Naive thymus-derived CD4-positive, alpha-beta T cell (primary cell): ENCODE results near the gene BMP7. TPM values are rescaled to one million over a fixed set of nuclear protein-coding genes. Genes with fewer than 3 reads are reported as not detected.
A peak's percentile ranks its signal among the peaks of the same experiment; 100 is the strongest.

Experiments used
- ATAC-seq: fragments of 150-1000 bp; cut with Tn5 transposase; 2 replicates; pipeline ENCODE4 v1.10.0; 2021; ENCODE audit warnings: mild to moderate bottlenecking, moderate library complexity
- CTCF ChIA-PET: fragments of 350-600 bp; sonication (Branson Sonifier 250); formaldehyde crosslinking; loops from one replicate; lab custom pipeline; 2021; ENCODE audit warnings: antibody characterized with exemption; lab: Charles Lee
- POLR2A ChIA-PET: fragments of 350-600 bp; sonication (Branson Sonifier 250); formaldehyde crosslinking; loops from one replicate; lab custom pipeline; 2021; ENCODE audit warnings: antibody characterized with exemption, inconsistent platforms; lab: Charles Lee
- DNase-seq, 9 donors: peaks; one replicate each; pipeline versions ENCODE4 v3.0.0 to v3.0.0-alpha.2; 2020 to 2022; ENCODE audit warnings: mixed read lengths in 1 of 9
- H3K27ac ChIP-seq: one replicate; pipeline ENCODE4 v1.7.0; 2013; ENCODE audit warnings: mild to moderate bottlenecking, low read depth, low read length, moderate library complexity
- H3K27me3 ChIP-seq, 2 donors: one replicate each; pipeline ENCODE4 v1.7.0; 2013; ENCODE audit warnings: low read length in 2 of 2, mild to moderate bottlenecking in 2 of 2, moderate library complexity in 2 of 2; ENCODE audit not compliant: control insufficient read depth in 2 of 2, insufficient read depth in 2 of 2
- H3K36me3 ChIP-seq, 3 experiments: 1 replicate in 2 of 3; 2 replicates in 1 of 3; pipeline ENCODE4 v1.7.0; 2013; ENCODE audit warnings: low read length in 3 of 3, mild to moderate bottlenecking in 3 of 3, moderate library complexity in 1 of 3; ENCODE audit not compliant: insufficient read depth in 3 of 3, control insufficient read depth in 2 of 3
- H3K4me1 ChIP-seq, 2 donors: one replicate each; pipeline ENCODE4 v1.7.0; 2013; ENCODE audit warnings: low read length in 2 of 2, mild to moderate bottlenecking in 2 of 2, moderate library complexity in 1 of 2; ENCODE audit not compliant: control insufficient read depth in 2 of 2, insufficient read depth in 2 of 2
- H3K4me3 ChIP-seq: 2 replicates; pipeline ENCODE4 v1.7.0; 2013; ENCODE audit warnings: mild to moderate bottlenecking, low read length
- H3K9me3 ChIP-seq, 3 experiments: 1 replicate in 2 of 3; 2 replicates in 1 of 3; pipeline ENCODE4 v1.7.0; 2013; ENCODE audit warnings: low read length in 3 of 3; ENCODE audit not compliant: control insufficient read depth in 2 of 3
- H3K27ac Mint-ChIP-seq, 9 donors: one replicate each; pipeline ENCODE4 v1.8.0; 2020 to 2022; ENCODE audit warnings: mixed read lengths in 9 of 9, mild to moderate bottlenecking in 8 of 9, moderate library complexity in 5 of 9, inconsistent platforms in 2 of 9
- H3K27me3 Mint-ChIP-seq, 5 donors: one replicate each; pipeline ENCODE4 v1.8.0; 2021 to 2022; ENCODE audit warnings: mixed read lengths in 5 of 5, mild to moderate bottlenecking in 1 of 5
- H3K36me3 Mint-ChIP-seq, 5 donors: one replicate each; pipeline ENCODE4 v1.8.0; 2020 to 2022; ENCODE audit warnings: mixed read lengths in 5 of 5, mild to moderate bottlenecking in 3 of 5, inconsistent platforms in 1 of 5
- H3K4me1 Mint-ChIP-seq, 7 donors: one replicate each; pipeline ENCODE4 v1.8.0; 2020 to 2022; ENCODE audit warnings: mixed read lengths in 7 of 7, mild to moderate bottlenecking in 3 of 7, inconsistent platforms in 1 of 7
- H3K4me3 Mint-ChIP-seq, 10 donors: one replicate each; pipeline ENCODE4 v1.8.0; 2020 to 2022; ENCODE audit warnings: mild to moderate bottlenecking in 10 of 10, mixed read lengths in 10 of 10, moderate library complexity in 6 of 10, inconsistent platforms in 2 of 10
- H3K9me3 Mint-ChIP-seq, 11 donors: one replicate each; pipeline ENCODE4 v1.8.0; 2020 to 2022; ENCODE audit warnings: mixed read lengths in 11 of 11, mild to moderate bottlenecking in 4 of 11, inconsistent platforms in 1 of 11, moderate library complexity in 1 of 11
- intact Hi-C, 2 donors: fragments of 100-400 bp; cut with micrococcal nuclease; formaldehyde crosslinking; loops; one replicate each; pipeline ENCODE4 v1.15.1; 2023
- polyA plus RNA-seq, 2 donors: library from polyadenylated mRNA; unstranded; fragments of 300-500 nt; fragmentation: Illumina TruSeq; gene quantifications; one replicate each; pipeline ENCODE4 v1.2.3, GENCODE V29; 2021
- total RNA-seq, 6 experiments: library from RNA in 5 of 6; stranded (reverse) in 5 of 6; gene quantifications; 1 replicate in 5 of 6; 2 replicates in 1 of 6; pipeline ENCODE4 v1.2.3 and lab custom pipeline; 2021 to 2026

The BMP7 gene
- total and polyA plus RNA-seq, 7 experiments from 2014 or later = not detected

GRCh38 chr20:57145089-57145631 lies 121.3 kb downstream of the BMP7 start:
- H3K4me1 ChIP-seq = no peaks in the 10 kb centered on the region
- H3K9me3 Mint-ChIP-seq = peaks cover 0 to 13% (median 3%) of the 10 kb centered on the region in 11 donors
- no peaks in the 10 kb centered on the region for H3K27me3 ChIP-seq
- DNase-seq (no peak), ATAC-seq (no peak)
- H3K9me3 ChIP-seq = no peaks in the 10 kb centered on the region
- ChIA-PET CTCF (no interaction called here), POLR2A (no interaction called here)
- H3K27ac Mint-ChIP-seq = no peak overlapping the region
- peak overlapping the region in 1 of 10 donors; percentile 58 for H3K4me3 Mint-ChIP-seq
- peaks cover 0 to 5% (median 0%) of the 10 kb centered on the region in 7 donors for H3K4me1 Mint-ChIP-seq
- intact Hi-C loops = no loop called here
- no peak overlapping the region for H3K27ac ChIP-seq
- H3K4me3 ChIP-seq = no peak overlapping the region
- H3K36me3 ChIP-seq = no peaks in the 10 kb centered on the region
- peaks cover 3 to 45% (median 35%) of the 10 kb centered on the region in 5 donors for H3K27me3 Mint-ChIP-seq
- H3K36me3 Mint-ChIP-seq = peaks cover 0 to 4% (median 0%) of the 10 kb centered on the region in 5 donors

- Histone ChIP-seq H3K27me3 (no peaks in the 10 kb centered on the region), H3K36me3 (no peaks in the 10 kb centered on the region), H3K27ac (no peak overlapping the region), H3K4me1 (no peaks in the 10 kb centered on the region), H3K9me3 (no peaks in the 10 kb centered on the region), H3K4me3 (no peak overlapping the region)
- Mint-ChIP-seq H3K4me1 (peaks cover 0 to 5% (median 0%) of the 10 kb centered on the region in 7 donors), H3K27me3 (peaks cover 0 to 30% (median 23%) of the 10 kb centered on the region in 5 donors), H3K27ac (no peak overlapping the region), H3K36me3 (peaks cover 0 to 4% (median 0%) of the 10 kb centered on the region in 5 donors), H3K9me3 (peaks cover 0 to 13% (median 3%) of the 10 kb centered on the region in 11 donors), H3K4me3 (no peak overlapping the region)
- ChIA-PET POLR2A (no interaction called here), CTCF (no interaction called here)
- intact Hi-C loops = no loop called here
- DNase-seq (no peak), ATAC-seq (no peak)
Measured at GRCh38 chr20:57143173-57143572, 123.3 kb downstream of the BMP7 start.

GRCh38 chr20:57142667-57143066 lies 123.8 kb downstream of the BMP7 start:
- POLR2A ChIA-PET = no interaction called here
- Histone ChIP-seq H3K4me3 (no peak overlapping the region), H3K36me3 (no peaks in the 10 kb centered on the region), H3K4me1 (no peaks in the 10 kb centered on the region), H3K27me3 (no peaks in the 10 kb centered on the region), H3K9me3 (no peaks in the 10 kb centered on the region), H3K27ac (no peak overlapping the region)
- peaks cover 0 to 12% (median 3%) of the 10 kb centered on the region in 11 donors for H3K9me3 Mint-ChIP-seq
- CTCF ChIA-PET = no interaction called here
- ATAC-seq = no peak
- no peak overlapping the region for H3K27ac Mint-ChIP-seq
- intact Hi-C loops = no loop called here
- H3K36me3 Mint-ChIP-seq = peaks cover 0 to 4% (median 0%) of the 10 kb centered on the region in 5 donors
- H3K4me3 Mint-ChIP-seq = no peak overlapping the region
- H3K27me3 Mint-ChIP-seq = peaks cover 0 to 25% (median 18%) of the 10 kb centered on the region in 5 donors
- peaks cover 0 to 5% (median 0%) of the 10 kb centered on the region in 7 donors for H3K4me1 Mint-ChIP-seq
- DNase-seq = no peak

- H3K27me3 Mint-ChIP-seq = peaks cover 0 to 18% (median 12%) of the 10 kb centered on the region in 5 donors
- Histone ChIP-seq H3K36me3 (no peaks in the 10 kb centered on the region), H3K4me1 (no peaks in the 10 kb centered on the region), H3K27me3 (no peaks in the 10 kb centered on the region), H3K4me3 (no peak overlapping the region), H3K9me3 (no peaks in the 10 kb centered on the region), H3K27ac (no peak overlapping the region)
- peaks cover 0 to 6% (median 0%) of the 10 kb centered on the region in 11 donors for H3K9me3 Mint-ChIP-seq
- ChIA-PET CTCF (no interaction called here), POLR2A (no interaction called here)
- H3K4me1 Mint-ChIP-seq = no peaks in the 10 kb centered on the region
- no peak overlapping the region for H3K4me3 Mint-ChIP-seq
- no peak overlapping the region for H3K27ac Mint-ChIP-seq
- no peak for DNase-seq
- intact Hi-C loops = no loop called here
- no peak for ATAC-seq
- no peaks in the 10 kb centered on the region for H3K36me3 Mint-ChIP-seq
Measured at GRCh38 chr20:57141492-57141891, 124.9 kb downstream of the BMP7 start.

DNA sequence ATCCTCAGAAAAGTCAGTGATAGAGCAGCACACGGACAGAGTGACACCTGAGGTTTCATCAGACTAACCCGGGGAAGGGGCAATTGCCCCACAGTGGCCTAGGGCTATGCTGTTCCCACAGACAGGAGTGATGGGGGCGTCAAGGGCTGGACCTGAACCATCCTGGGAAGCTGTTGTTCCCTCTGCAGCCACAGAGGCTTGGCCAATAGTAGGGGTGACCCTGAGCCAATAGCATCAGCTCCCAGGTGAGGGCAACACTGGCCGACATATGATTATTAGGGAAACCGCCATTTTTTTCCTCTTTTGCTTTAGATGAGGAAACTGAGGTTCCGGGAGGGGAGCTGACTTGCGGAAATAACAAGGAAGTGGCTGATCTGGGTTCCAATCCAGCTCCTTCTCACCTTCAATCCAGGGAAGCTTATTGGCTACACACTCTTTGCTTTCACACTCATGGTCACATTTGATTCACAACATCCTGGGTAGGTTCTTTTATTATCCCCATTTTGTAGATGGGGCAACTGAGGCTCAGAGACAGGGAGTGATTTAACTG lies 126.0 kb downstream of the BMP7 start:
- no peaks in the 10 kb centered on the region for H3K4me1 ChIP-seq
- ChIA-PET POLR2A (no interaction called here), CTCF (no interaction called here)
- no peak overlapping the region for H3K4me3 ChIP-seq
- Mint-ChIP-seq H3K4me1 (no peaks in the 10 kb centered on the region), H3K27ac (no peak overlapping the region), H3K36me3 (no peaks in the 10 kb centered on the region), H3K4me3 (no peak overlapping the region), H3K9me3 (peaks cover 0 to 3% (median 0%) of the 10 kb centered on the region in 11 donors), H3K27me3 (peaks cover 0 to 18% (median 9%) of the 10 kb centered on the region in 5 donors)
- H3K9me3 ChIP-seq = no peaks in the 10 kb centered on the region
- H3K36me3 ChIP-seq = no peaks in the 10 kb centered on the region
- intact Hi-C loops = no loop called here
- H3K27me3 ChIP-seq = no peaks in the 10 kb centered on the region
- ATAC-seq = no peak
- H3K27ac ChIP-seq = no peak overlapping the region
- DNase-seq = no peak

- intact Hi-C loops = no loop called here
Measured at GRCh38 chr20:57139342-57140093, 126.9 kb downstream of the BMP7 start.

More at GRCh38 chr20:57139342-57140093, 126.9 kb downstream of the BMP7 start:
- Histone ChIP-seq H3K27ac (no peak overlapping the region), H3K36me3 (no peaks in the 10 kb centered on the region), H3K27me3 (no peaks in the 10 kb centered on the region), H3K4me3 (no peak overlapping the region), H3K4me1 (no peaks in the 10 kb centered on the region), H3K9me3 (no peaks in the 10 kb centered on the region)
- Mint-ChIP-seq H3K36me3 (no peaks in the 10 kb centered on the region), H3K27me3 (peaks cover 5 to 23% (median 12%) of the 10 kb centered on the region in 5 donors), H3K9me3 (no peaks in the 10 kb centered on the region), H3K4me1 (no peaks in the 10 kb centered on the region), H3K27ac (no peak overlapping the region), H3K4me3 (no peak overlapping the region)
- ATAC-seq = no peak
- ChIA-PET POLR2A (no interaction called here), CTCF (no interaction called here)
- no peak for DNase-seq
